Measurements from ENCODE around the gene FARP1.

The FARP1 gene

DNA sequence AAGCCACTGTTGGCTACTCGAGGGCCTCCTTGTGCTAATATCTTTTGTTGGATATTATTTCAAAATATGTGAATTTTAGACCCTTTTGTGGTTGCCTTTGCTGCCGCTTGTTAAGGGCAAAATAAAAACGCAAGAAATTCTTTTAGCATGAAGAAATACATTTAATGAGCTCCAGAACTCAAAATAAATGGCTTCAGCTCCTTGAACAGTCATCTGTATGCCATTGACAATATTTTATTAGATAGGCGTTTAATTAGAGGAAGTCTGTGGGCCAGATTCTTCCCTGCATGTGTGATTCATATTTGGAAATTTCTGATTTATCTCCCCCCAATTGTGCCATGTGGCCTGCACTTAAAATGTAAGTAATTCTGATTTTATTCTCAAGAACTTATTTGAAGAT is 256.9 kb downstream of the FARP1 start:
- Histone ChIP-seq H3K4me2 (no peak overlapping the region), H3K27ac (no peak overlapping the region), H3K36me3 (peaks cover 26% of the 10 kb centered on the region), H3K9me3 (no peaks in the 10 kb centered on the region), H4K20me1 (no peaks in the 10 kb centered on the region), H3K27me3 (no peaks in the 10 kb centered on the region), H3K4me1 (no peaks in the 10 kb centered on the region; the same call in 1 of the 2 replicates), H3K9ac (no peak overlapping the region), H3K4me3 (no peak overlapping the region)
- TF ChIP-seq Cebpa-rat (IDR thresholded peaks at IDR 0.05) = no peak

DNA sequence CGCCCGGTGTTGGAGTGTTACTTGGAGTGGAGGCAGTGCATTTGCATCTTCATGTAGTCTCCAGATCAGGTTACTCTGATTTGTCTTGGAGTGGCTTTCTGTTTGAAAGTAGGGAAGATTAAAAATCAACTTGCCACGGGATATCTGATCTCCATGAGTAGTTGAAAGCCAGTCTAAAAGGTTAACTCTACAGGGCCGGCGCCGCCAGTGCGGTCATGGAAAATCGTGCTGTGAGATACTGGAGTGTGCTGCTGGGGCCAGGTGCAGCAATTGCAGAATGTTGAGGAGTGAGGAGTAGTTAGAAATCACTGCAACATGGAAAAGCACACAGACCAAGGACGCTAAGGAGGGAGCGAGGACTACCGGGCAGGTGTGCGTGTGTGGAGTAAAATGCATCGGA is 259.0 kb downstream of the FARP1 start:
- no peak overlapping the region for H3K4me3 ChIP-seq
- H3K4me1 ChIP-seq = no peaks in the 10 kb centered on the region; the same call in 1 of the 2 replicates
- TF ChIP-seq Cebpa-rat (IDR thresholded peaks at IDR 0.05) = no peak
- no peak overlapping the region for H3K27ac ChIP-seq
- H3K4me2 ChIP-seq = no peak overlapping the region
- no peak overlapping the region for H3K9ac ChIP-seq
- no peaks in the 10 kb centered on the region for H3K27me3 ChIP-seq
- H3K36me3 ChIP-seq = peaks cover 10% of the 10 kb centered on the region; the same call in 1 of the 2 replicates
- no peaks in the 10 kb centered on the region for H4K20me1 ChIP-seq
- H3K9me3 ChIP-seq = no peaks in the 10 kb centered on the region

DNA sequence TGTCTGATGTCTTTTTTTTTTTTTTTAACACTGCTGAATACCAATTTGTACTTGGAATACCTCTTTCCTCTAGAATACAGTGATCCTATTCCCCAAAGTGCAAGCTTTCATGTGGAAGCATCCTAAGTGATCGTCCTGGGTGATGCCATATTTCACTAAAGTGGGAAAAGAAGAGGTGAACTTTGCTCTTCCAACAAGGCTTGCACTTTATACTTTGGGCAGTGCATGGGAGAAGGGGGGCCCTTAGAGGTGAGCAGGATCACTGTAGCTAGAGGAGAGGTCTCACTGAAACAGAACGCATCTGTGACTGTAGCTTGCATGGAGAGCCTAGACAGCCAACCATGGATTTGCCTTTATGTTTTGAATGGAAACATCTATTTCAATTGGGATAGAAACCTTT is 260.2 kb downstream of the FARP1 start:
- H3K9ac ChIP-seq = no peak overlapping the region

DNA sequence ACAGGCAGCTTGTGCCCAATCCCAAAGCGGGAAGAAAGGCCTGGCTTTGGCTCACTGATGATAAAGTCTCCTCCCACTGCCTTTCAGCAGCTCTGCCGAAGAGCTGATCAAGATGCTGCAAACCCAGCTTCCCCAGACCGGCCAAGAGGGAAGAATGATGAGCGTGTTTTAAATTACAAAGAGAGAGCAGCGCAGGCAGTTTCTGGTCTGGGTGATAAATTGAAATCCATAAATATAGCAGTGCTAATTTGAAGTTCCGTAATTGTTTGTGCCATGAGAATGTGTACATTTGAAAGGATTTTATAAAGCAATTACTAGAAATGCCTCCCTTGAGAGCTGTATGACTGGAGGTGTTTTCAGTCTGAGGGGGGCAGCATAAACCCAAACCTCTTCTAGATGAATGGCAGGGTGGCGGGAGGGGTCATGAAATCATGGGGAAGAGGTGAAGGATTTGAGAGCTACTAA is 262.2 kb downstream of the FARP1 start:
- TF ChIP-seq Cebpa-rat (IDR thresholded peaks at IDR 0.05) = no peak
- H3K4me3 ChIP-seq = no peak overlapping the region
- peaks cover 4% of the 10 kb centered on the region; the same call in 1 of the 2 replicates for H3K9me3 ChIP-seq
- no peak overlapping the region for H3K9ac ChIP-seq
- no peak overlapping the region for H3K4me2 ChIP-seq
- H3K27ac ChIP-seq = no peak overlapping the region
- H3K36me3 ChIP-seq = peaks cover 10% of the 10 kb centered on the region; the same call in 1 of the 2 replicates
- peaks cover 2% of the 10 kb centered on the region; the same call in 1 of the 2 replicates for H3K4me1 ChIP-seq
- H3K27me3 ChIP-seq = no peaks in the 10 kb centered on the region
- no peaks in the 10 kb centered on the region for H4K20me1 ChIP-seq

More for the DNA sequence above, 260.2 kb downstream of the FARP1 start:
- no peak for TF ChIP-seq Cebpa-rat (IDR thresholded peaks at IDR 0.05)
- Histone ChIP-seq H4K20me1 (no peaks in the 10 kb centered on the region), H3K27me3 (no peaks in the 10 kb centered on the region), H3K9me3 (no peaks in the 10 kb centered on the region), H3K4me3 (no peak overlapping the region), H3K36me3 (peaks cover 10% of the 10 kb centered on the region; the same call in 1 of the 2 replicates), H3K27ac (no peak overlapping the region), H3K4me1 (no peaks in the 10 kb centered on the region; the same call in 1 of the 2 replicates), H3K4me2 (no peak overlapping the region)

DNA sequence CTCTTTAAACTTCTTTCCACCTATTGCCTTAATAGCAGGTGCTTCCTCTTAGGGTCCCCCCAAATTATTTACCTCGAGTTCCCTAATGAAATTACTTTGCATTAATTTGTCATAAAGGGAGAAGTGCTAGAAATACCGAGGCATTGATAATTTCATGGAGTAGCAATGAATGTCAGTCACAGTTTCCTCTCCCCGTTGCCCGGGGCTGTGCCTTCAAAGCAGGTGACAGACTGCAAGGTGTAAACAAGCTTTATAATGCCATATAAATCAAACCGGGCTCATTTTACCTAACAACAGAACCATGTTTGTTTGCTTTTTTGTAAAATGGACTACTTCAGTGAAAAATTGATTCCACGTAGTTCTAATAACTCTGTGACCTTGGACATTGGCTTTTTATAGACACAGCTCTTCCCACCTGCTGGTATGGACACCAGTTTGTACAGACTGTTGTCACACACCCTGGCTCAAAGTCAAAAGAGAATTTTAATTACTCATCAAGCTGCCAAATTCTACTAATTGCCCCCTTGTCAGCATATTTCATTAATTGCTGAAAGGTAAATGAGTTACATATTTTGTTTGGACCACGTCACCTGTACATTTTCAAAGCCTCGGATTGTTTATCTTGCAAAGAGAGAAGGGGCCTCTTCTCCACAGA is 262.9 kb downstream of the FARP1 start:
- H3K4me1 ChIP-seq = peaks cover 9% of the 10 kb centered on the region
- no peak for TF ChIP-seq Cebpa-rat (IDR thresholded peaks at IDR 0.05)
- H3K27ac ChIP-seq = no peak overlapping the region
- H3K27me3 ChIP-seq = no peaks in the 10 kb centered on the region
- H3K9ac ChIP-seq = no peak overlapping the region
- H3K9me3 ChIP-seq = peaks cover 4% of the 10 kb centered on the region; the same call in 1 of the 2 replicates
- peaks cover 10% of the 10 kb centered on the region; the same call in 1 of the 2 replicates for H3K36me3 ChIP-seq
- no peak overlapping the region for H3K4me3 ChIP-seq
- no peak overlapping the region for H3K4me2 ChIP-seq
- no peaks in the 10 kb centered on the region for H4K20me1 ChIP-seq

DNA sequence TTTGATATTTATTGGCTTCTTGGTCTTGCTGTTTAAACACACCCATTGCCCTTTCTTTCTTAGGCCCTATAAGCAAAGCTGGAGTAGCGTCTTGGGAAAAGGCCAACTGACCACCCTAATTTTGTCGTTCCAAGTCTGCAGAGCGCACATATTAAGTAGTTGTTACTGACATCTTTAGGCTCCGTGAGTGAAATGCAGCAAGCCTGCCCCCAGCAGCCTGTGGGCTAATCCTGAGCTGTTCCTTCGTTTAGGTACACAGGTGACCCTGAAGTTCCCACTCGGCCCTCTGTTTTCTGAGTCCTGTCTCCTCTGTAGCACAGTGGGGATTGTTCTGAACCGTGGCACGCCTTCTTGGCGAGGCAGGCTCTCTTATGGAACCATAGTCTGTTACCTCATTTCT is 263.5 kb downstream of the FARP1 start:
- H3K4me2 ChIP-seq = no peak overlapping the region
- no peaks in the 10 kb centered on the region for H4K20me1 ChIP-seq
- no peak overlapping the region for H3K27ac ChIP-seq
- H3K27me3 ChIP-seq = no peaks in the 10 kb centered on the region
- TF ChIP-seq Cebpa-rat (IDR thresholded peaks at IDR 0.05) = no peak
- no peak overlapping the region for H3K4me3 ChIP-seq
- H3K36me3 ChIP-seq = peaks cover 10% of the 10 kb centered on the region; the same call in 1 of the 2 replicates
- H3K4me1 ChIP-seq = peaks cover 15% of the 10 kb centered on the region
- H3K9ac ChIP-seq = no peak overlapping the region
- peaks cover 4% of the 10 kb centered on the region; the same call in 1 of the 2 replicates for H3K9me3 ChIP-seq

DNA sequence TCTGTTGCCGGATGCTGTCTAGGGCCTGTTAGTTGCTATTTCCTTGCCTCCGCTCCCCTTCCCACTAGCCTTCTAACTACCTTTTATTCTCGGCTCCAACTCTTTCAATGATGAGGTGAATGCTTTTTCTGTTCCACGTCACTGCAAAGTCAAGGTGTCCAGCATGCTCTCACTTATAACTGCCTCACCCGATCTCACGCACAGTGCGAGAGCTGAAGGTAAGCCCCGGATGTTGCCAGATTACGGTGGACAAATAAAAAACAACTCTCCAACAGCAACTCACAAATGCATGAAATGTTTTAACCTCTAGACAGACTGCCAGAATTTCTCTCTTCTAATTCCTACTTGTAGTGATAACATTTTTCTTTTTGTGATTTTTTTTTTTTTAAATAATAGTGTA is 264.1 kb downstream of the FARP1 start:
- peaks cover 8% of the 10 kb centered on the region; the same call in 1 of the 2 replicates for H3K36me3 ChIP-seq
- TF ChIP-seq Cebpa-rat (IDR thresholded peaks at IDR 0.05) = no peak
- H3K9ac ChIP-seq = no peak overlapping the region
- peaks cover 4% of the 10 kb centered on the region; the same call in 1 of the 2 replicates for H3K9me3 ChIP-seq
- no peaks in the 10 kb centered on the region for H4K20me1 ChIP-seq
- no peak overlapping the region for H3K27ac ChIP-seq
- H3K4me2 ChIP-seq = no peak overlapping the region
- peaks cover 20% of the 10 kb centered on the region for H3K4me1 ChIP-seq
- no peaks in the 10 kb centered on the region for H3K27me3 ChIP-seq
- H3K4me3 ChIP-seq = no peak overlapping the region

DNA sequence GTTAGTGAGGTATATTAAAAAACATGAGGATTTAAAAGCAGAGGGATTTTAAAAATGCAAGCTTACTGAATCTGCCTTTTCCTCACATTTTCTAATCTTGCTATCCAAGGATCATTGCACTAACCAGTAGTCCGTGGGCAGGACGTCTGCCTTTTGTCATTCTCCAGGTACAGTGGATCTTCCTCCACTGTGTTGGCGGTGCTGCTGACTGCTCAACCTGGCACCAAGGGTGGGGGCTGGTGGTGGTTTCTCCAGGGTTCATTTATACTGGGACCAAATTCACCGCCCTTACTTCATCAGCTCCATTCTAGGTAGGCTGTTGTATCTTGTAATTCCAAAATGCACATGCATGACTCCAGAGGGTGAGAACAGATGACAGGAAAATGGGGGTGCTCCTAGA is 264.7 kb downstream of the FARP1 start:
- no peak for TF ChIP-seq Cebpa-rat (IDR thresholded peaks at IDR 0.05)
- H3K4me2 ChIP-seq = no peak overlapping the region

DNA sequence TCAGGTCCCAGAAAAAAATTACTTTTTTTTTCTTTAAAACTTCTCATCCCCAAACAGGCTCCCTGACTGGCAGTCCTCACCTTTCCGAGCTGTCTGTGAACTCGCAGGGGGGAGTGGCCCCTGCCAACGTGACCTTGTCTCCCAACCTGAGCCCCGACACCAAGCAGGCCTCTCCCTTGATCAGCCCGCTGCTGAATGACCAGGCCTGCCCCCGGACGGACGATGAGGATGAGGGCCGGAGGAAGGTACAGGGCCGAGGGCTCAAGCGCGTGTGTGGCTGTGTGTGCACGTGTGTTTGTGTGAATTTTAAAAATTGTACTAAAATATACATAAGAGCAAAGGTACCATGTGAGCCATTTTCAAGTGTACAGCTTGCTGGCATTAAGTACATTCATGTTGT is 266.4 kb downstream of the FARP1 start:
- no peak overlapping the region for H3K9ac ChIP-seq
- H3K27ac ChIP-seq = no peak overlapping the region
- H3K4me1 ChIP-seq = peaks cover 40% of the 10 kb centered on the region
- H3K9me3 ChIP-seq = peaks cover 4% of the 10 kb centered on the region; the same call in 1 of the 2 replicates
- H3K4me2 ChIP-seq = no peak overlapping the region
- TF ChIP-seq Cebpa-rat (IDR thresholded peaks at IDR 0.05) = no peak
- H4K20me1 ChIP-seq = no peaks in the 10 kb centered on the region
- H3K36me3 ChIP-seq = peaks cover 11% of the 10 kb centered on the region
- no peak overlapping the region for H3K4me3 ChIP-seq
- no peaks in the 10 kb centered on the region for H3K27me3 ChIP-seq

More for the DNA sequence above, 264.7 kb downstream of the FARP1 start:
- Histone ChIP-seq H3K27me3 (no peaks in the 10 kb centered on the region), H3K9ac (no peak overlapping the region), H3K9me3 (peaks cover 4% of the 10 kb centered on the region; the same call in 1 of the 2 replicates), H3K4me3 (no peak overlapping the region), H3K4me1 (peaks cover 26% of the 10 kb centered on the region), H3K27ac (no peak overlapping the region), H4K20me1 (no peaks in the 10 kb centered on the region), H3K36me3 (peaks cover 4% of the 10 kb centered on the region; the same call in 1 of the 2 replicates)

DNA sequence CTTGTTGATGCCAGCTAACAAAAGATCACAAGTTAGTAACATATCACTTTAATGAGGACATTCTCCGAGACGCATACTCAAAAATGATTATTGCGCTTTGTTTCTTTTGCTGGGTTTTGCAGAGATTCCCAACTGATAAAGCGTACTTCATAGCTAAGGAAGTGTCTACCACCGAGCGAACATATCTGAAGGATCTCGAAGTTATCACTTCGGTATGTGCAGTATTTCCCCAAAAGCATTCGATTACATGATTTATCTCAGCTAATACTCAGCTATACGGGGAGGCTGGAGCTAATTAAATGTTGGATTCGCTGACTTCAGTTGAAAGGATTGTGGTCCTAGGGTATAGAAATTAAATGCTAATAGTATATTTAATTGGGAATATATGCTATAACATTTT is 267.7 kb downstream of the FARP1 start:
- Histone ChIP-seq H3K9me3 (peaks cover 5% of the 10 kb centered on the region; the same call in 1 of the 2 replicates), H3K36me3 (peaks cover 24% of the 10 kb centered on the region), H3K4me3 (no peak overlapping the region), H3K9ac (no peak overlapping the region), H3K27ac (no peak overlapping the region), H3K4me1 (peaks cover 40% of the 10 kb centered on the region), H3K27me3 (no peaks in the 10 kb centered on the region), H4K20me1 (no peaks in the 10 kb centered on the region), H3K4me2 (peak overlapping the region; percentile 83)
- no peak for TF ChIP-seq Cebpa-rat (IDR thresholded peaks at IDR 0.05)
